Measurements from ENCODE around the gene UGT1A10.
"Not testable (repeated sequence)": the region's sequence is repeated elsewhere in the genome, so short reads cannot be mapped to it uniquely, and the experiment has no call there.

UGT1A10 gene

GRCh38 chr2:233746475-233747282 lies 110.4 kb downstream of the UGT1A10 start:
- DNase-seq, result no peak

- DNase-seq, result no peak
Observed at GRCh38 chr2:233747283-233747544, 111.0 kb downstream of the UGT1A10 start.

GRCh38 chr2:233750689-233751088 lies 114.4 kb downstream of the UGT1A10 start:
- not testable (repeated sequence) for DNase-seq

- DNase-seq, result not testable (repeated sequence)
Observed at GRCh38 chr2:233751212-233752009, 115.2 kb downstream of the UGT1A10 start.

GRCh38 chr2:233754872-233755611 lies 118.8 kb downstream of the UGT1A10 start:
- DNase-seq, result no peak

GRCh38 chr2:233756429-233757081 lies 120.3 kb downstream of the UGT1A10 start:
- DNase-seq, result no peak

- DNase-seq, result no peak
Observed at GRCh38 chr2:233758141-233758540, 121.9 kb downstream of the UGT1A10 start.

- DNase-seq, result no peak
Observed at GRCh38 chr2:233758849-233759248, 122.6 kb downstream of the UGT1A10 start.

- no peak for DNase-seq
Observed at GRCh38 chr2:233760043-233760442, 123.8 kb downstream of the UGT1A10 start, which contains the start of gene UGT1A1. TSS of gene UGT1A1 (plus strand) at chr2:233760270. CDS start at chr2:233760288, 18 bp downstream.

GRCh38 chr2:233761040-233761769 lies 125.0 kb downstream of the UGT1A10 start:
- DNase-seq, result no peak

- no peak for DNase-seq
Observed at GRCh38 chr2:233764264-233764663, 128.0 kb downstream of the UGT1A10 start.

- DNase-seq, result no peak
Observed at GRCh38 chr2:233764761-233765160, 128.5 kb downstream of the UGT1A10 start.

- no peak for DNase-seq
Observed at GRCh38 chr2:233766416-233766815, 130.2 kb downstream of the UGT1A10 start.

- no peak for DNase-seq
Observed at GRCh38 chr2:233768076-233768475, 131.8 kb downstream of the UGT1A10 start.

- no peak for DNase-seq
Observed at GRCh38 chr2:233769260-233769659, 133.0 kb downstream of the UGT1A10 start.

GRCh38 chr2:233772153-233772552 lies 135.9 kb downstream of the UGT1A10 start:
- DNase-seq, result no peak

- DNase-seq, result no peak
Observed at GRCh38 chr2:233772583-233772982, 136.3 kb downstream of the UGT1A10 start.

GRCh38 chr2:233773854-233774253 lies 137.6 kb downstream of the UGT1A10 start:
- no peak for DNase-seq

- no peak for DNase-seq
Observed at GRCh38 chr2:233775414-233775813, 139.2 kb downstream of the UGT1A10 start.

- DNase-seq, result no peak
Observed at GRCh38 chr2:233778030-233778429, 141.8 kb downstream of the UGT1A10 start, which contains the start of gene MROH2A. TSS of gene MROH2A (plus strand) at chr2:233778330. CDS start at chr2:233779359, 1,029 bp downstream.

GRCh38 chr2:233779722-233780121 lies 143.5 kb downstream of the UGT1A10 start:
- no peak for DNase-seq

GRCh38 chr2:233780771-233781170 lies 144.5 kb downstream of the UGT1A10 start:
- DNase-seq, result no peak
